Cardiac fibroblast (primary cell): ENCODE measurements around the gene GULP1.

Source experiments
- DNase-seq, 2 donors: peaks; one replicate each; pipeline versions ENCODE4 v3.0.0 to v3.0.0-alpha.2; 2010; ENCODE audit warnings: low read depth in 2 of 2
- H3K4me3 ChIP-seq, 2 donors: replicated peaks in 1 of 2; 1 replicate in 1 of 2; 2 replicates in 1 of 2; pipeline ENCODE4 v1.5.1; 2011; ENCODE audit warnings: low read depth in 2 of 2, low read length in 2 of 2, mild to moderate bottlenecking in 2 of 2, moderate library complexity in 1 of 2
- CTCF ChIP-seq: IDR thresholded peaks from one replicate; pipeline ENCODE4 v1.5.1; 2011; ENCODE audit warnings: low read depth, mild to moderate bottlenecking, low read length, inconsistent platforms

GULP1 gene

DNA sequence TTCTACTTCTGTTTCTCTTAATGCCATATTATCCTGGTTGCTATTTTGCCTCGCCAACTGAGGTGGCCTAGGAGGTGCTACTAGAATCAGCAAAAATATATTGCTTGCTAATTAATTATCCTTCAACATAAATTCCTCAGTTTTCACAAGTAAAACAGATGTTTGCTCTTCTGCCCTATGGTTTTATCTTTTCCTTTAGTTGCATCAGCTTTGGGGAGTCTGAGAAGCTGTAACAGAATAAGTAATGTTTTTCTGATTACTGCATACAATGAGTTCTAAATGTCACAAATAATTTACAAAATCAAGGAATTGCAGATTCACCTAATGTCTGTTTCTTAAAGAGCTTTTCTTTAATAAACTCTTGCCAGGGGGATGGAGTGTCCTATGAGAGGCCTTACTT lies 36.7 kb downstream of the GULP1 start:
- TF ChIP-seq CTCF, result no peak
- DNase-seq, result no peak
- no peak overlapping the region for H3K4me3 ChIP-seq

DNA sequence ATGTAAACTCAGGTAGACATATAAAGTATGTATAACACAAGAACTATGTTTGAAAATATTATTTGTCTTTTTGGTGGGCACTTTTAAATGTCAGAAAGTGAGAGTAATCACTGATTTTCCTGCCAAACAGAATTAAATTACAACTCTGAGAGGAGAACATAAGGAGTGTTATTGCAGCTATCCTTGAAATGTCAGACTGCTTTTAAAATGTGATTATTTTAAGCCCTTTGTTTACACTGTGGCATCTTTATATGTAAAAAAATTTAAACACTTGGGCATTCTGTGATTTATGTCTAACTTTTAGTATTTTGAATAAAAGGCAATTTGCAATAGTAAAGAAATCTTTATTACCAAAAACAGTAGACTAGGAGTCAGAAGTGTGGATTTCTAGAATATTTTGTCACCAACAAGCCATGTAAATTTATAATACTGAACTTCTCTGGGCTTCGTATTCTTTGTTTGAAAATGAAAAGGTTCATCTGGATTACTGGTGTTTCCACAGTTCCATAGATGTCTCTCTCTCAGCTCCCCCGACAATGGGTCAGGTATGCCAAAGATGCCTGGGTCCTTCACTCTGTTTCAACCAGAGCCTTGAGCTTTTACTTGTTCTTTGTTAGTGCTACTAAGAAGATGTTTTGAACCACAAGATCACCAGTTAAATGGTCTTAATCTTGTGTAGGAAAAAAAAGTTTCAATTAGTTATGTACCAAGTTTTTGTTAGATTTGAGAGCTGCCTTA lies 38.8 kb downstream of the GULP1 start:
- no peak for DNase-seq
- no peak for TF ChIP-seq CTCF
- no peak overlapping the region for H3K4me3 ChIP-seq

DNA sequence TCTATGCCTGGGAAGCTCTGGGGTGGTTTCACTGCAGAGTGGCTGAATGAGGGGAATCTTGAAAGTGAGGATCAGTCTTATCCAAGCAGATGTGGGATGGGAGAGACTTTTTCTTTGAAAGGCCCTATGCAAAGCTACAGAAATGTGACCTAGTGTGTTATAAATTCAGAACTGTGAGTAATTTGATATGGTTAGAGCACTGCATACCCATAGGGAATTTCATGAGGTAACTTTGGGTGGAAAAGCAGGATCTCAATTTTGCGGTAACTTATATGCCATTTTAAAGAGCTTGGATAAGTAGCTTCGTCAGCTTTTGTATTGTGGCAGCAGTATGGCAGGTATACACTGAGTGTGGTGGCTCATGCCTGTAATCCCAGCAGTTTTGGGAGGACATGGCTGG lies 40.9 kb downstream of the GULP1 start:
- no peak for DNase-seq
- H3K4me3 ChIP-seq, result no peak overlapping the region
- TF ChIP-seq CTCF, result no peak

DNA sequence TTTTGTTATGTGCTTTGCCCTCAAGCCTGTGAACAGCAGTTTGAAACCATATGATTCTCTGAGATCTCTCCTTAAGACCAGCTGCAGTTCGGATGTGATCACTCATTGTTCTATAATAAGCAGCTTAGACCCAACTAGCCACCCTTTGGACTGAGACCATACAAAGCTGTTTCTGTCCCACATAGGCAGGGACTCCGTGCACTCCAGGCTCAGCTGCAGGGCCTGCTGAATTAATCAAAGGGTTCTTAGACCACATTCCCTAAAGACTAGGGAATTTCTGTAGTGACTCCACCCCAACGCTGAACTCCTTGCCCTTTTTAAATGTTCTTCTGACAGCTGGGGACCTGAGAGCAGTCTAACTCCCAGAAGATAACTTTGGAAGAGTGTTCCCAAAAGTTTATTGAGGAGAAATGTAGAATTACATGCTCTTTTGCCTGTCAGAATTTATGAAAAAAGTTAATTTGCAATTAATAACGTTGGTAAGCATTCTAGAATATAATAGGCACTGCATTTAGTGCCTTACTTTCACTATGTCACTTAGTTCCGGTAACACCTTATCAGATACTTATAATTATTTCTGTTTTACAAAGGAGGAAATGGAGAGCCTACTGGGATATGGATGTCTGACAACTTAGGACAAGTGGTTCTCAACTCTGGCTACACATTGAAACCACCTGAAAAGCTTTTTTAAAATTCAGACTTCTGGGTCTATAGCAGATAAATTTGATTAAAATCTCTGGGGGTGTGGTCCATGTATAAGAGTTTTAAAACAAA lies 42.3 kb downstream of the GULP1 start:
- TF ChIP-seq CTCF, result no peak
- no peak overlapping the region for H3K4me3 ChIP-seq
- DNase-seq, result peak; percentile 16 to 45

DNA sequence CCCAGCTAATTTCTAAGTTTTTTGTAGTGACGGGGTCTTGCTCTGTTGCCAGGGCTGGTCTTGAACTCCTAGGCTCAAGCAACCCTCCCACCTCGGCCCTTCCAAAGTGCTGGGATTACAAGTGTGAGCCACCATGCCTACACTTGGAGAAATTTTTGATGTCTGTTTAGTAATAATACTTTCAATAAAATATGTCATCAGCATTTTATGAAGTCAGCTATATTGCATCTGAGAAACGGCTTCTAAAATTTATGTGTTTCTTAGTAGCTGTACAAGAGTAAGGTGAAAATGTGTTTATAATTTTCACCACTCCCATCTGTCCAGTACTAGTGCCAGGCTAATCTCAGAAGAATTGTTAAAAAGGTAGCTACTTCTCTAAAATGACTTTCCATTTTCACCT lies 46.8 kb downstream of the GULP1 start:
- DNase-seq, result no peak
- no peak for TF ChIP-seq CTCF
- H3K4me3 ChIP-seq, result no peak overlapping the region

DNA sequence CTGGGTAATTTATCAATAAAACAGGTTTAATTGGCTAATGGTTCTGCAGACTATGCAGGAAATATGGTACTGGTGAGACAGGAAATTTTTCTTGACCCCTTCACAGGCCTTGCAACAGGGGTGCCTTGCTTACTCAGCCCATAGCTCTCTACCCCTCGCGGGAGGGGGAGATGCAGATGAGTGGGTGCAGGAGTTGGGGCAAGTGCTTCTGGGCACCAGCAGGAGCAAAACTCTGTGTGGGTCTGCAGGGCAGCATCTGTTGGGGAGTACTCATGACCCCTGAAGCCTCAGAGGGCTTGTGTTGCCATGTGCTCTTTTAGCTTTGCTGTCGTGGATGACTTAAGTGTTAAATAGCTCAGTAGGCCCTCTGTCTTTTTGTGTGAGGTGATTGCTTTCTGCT lies 48.6 kb downstream of the GULP1 start:
- DNase-seq, result no peak
- no peak overlapping the region for H3K4me3 ChIP-seq
- no peak for TF ChIP-seq CTCF
